ENCODE results near the gene TRMT6. TPM values are rescaled to one million over a fixed set of nuclear protein-coding genes. Genes with fewer than 3 reads are reported as not detected.

Gene TRMT6
- total RNA-seq, 2 donors from 2014 or later = 16.9 to 19.1 TPM

DNA sequence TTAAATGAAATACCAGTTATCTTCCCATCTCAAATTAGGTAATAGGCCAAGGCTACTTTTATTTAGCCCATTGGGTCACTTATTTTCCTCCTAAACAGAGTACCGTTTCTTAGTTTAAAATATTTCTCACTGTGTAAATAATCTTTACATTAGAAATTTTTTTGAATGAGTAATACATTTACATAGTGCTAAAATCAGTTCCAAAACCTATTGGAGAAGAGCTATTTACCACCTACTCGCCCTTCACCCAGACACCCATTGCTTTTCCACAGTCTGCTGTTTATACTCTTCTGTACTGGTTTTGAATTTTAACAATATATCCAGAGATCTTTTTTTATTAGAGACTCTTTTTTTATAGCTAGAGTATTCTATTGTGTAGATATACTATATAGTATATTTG lies 37.0 kb upstream of the TRMT6 start:
- Histone ChIP-seq H3K9me3 (ENCODE audit: control insufficient read depth, low read length) (no peaks in the 10 kb centered on the region), H3K4me3 (ENCODE audit: low read length) (no peak overlapping the region), H3K27me3 (ENCODE audit: control insufficient read depth, insufficient read depth, low read length, poor library complexity, severe bottlenecking) (no peaks in the 10 kb centered on the region), H3K27ac (ENCODE audit: low read depth, low read length) (no peak overlapping the region), H3K36me3 (ENCODE audit: control insufficient read depth, insufficient read depth, low read length) (peaks cover 82% of the 10 kb centered on the region), H3K4me1 (ENCODE audit: control insufficient read depth, insufficient read depth, low read length) (no peaks in the 10 kb centered on the region), H3K9ac (ENCODE audit: extremely low read depth, low read length, poor library complexity, severe bottlenecking) (no peak overlapping the region)
- no peak for DNase-seq
- Mint-ChIP-seq H3K4me1 (no peaks in the 10 kb centered on the region), H3K27me3 (ENCODE audit: insufficient read depth) (no peaks in the 10 kb centered on the region), H3K27ac (no peak overlapping the region), H3K9me3 (no peaks in the 10 kb centered on the region), H3K4me3 (no peak overlapping the region), H3K36me3 (ENCODE audit: low read depth) (peaks cover 54% of the 10 kb centered on the region)
- TF ChIP-seq, protein P1, sequence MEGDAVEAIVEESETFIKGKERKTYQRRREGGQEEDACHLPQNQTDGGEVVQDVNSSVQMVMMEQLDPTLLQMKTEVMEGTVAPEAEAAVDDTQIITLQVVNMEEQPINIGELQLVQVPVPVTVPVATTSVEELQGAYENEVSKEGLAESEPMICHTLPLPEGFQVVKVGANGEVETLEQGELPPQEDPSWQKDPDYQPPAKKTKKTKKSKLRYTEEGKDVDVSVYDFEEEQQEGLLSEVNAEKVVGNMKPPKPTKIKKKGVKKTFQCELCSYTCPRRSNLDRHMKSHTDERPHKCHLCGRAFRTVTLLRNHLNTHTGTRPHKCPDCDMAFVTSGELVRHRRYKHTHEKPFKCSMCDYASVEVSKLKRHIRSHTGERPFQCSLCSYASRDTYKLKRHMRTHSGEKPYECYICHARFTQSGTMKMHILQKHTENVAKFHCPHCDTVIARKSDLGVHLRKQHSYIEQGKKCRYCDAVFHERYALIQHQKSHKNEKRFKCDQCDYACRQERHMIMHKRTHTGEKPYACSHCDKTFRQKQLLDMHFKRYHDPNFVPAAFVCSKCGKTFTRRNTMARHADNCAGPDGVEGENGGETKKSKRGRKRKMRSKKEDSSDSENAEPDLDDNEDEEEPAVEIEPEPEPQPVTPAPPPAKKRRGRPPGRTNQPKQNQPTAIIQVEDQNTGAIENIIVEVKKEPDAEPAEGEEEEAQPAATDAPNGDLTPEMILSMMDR (conservative IDR thresholded peaks at IDR 0.05) = no peak
- 90% methylated on average over 1 of the region's 2 CpGs; no CpG with 5 or more reads in 1 of the 2 experiments for WGBS, 2 experiments (ENCODE audit: insufficient coverage in 1 of 2, insufficient read length in 1 of 2)

DNA sequence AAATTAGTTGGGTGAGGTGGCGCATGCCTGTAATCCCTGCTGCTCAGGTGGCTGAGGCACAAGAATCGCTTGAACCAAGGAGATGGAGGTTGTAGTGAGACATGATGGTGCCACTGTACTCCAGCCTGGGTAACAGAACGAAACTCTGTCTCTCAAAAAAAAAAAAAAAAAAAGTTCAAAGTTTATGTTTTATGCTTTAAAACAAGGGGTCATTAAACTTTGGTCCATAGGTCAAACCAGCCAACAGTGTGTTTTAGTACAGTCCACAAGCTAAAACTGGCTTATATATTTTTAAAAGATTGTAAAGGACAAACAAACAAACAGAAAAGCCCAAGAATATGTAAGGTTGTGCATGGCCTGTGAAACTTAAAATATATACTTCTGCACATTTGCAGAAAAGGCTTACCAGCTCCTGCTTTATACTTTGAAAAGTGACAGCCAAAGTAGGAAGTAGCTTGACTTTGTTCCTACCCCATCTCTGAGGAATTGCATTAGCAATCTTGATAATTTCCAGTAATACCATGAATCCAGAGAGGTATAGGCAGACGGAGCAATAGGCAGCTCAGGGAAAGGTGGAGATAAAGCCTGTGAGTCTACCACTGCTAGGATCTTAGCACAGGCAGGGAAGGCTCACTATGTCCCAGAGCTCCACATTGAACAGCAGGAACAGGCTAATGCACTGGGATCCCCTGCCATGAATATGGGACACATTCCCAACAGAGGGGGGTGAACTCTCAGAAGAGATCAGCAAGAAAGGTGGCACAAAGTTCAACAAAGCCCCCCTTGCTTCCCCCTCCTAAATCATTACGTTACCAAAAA lies 30.6 kb upstream of the TRMT6 start:
- no peak for DNase-seq
- Mint-ChIP-seq H3K27ac (no peak overlapping the region), H3K36me3 (ENCODE audit: low read depth) (peaks cover 52% of the 10 kb centered on the region), H3K9me3 (no peaks in the 10 kb centered on the region), H3K4me1 (no peaks in the 10 kb centered on the region), H3K27me3 (ENCODE audit: insufficient read depth) (no peaks in the 10 kb centered on the region), H3K4me3 (no peak overlapping the region)
- Histone ChIP-seq H3K4me1 (ENCODE audit: control insufficient read depth, insufficient read depth, low read length) (no peaks in the 10 kb centered on the region), H3K9ac (ENCODE audit: extremely low read depth, low read length, poor library complexity, severe bottlenecking) (no peak overlapping the region), H3K36me3 (ENCODE audit: control insufficient read depth, insufficient read depth, low read length) (peaks cover 74% of the 10 kb centered on the region), H3K27ac (ENCODE audit: low read depth, low read length) (no peak overlapping the region), H3K9me3 (ENCODE audit: control insufficient read depth, low read length) (no peaks in the 10 kb centered on the region), H3K27me3 (ENCODE audit: control insufficient read depth, insufficient read depth, low read length, poor library complexity, severe bottlenecking) (no peaks in the 10 kb centered on the region), H3K4me3 (ENCODE audit: low read length) (no peak overlapping the region)
- WGBS, 2 experiments (ENCODE audit: insufficient coverage in 1 of 2, insufficient read length in 1 of 2) = 78 to 88% methylated on average over 4 to 5 of the region's 5 CpGs
- TF ChIP-seq, protein P1 (conservative IDR thresholded peaks at IDR 0.05) = no peak

DNA sequence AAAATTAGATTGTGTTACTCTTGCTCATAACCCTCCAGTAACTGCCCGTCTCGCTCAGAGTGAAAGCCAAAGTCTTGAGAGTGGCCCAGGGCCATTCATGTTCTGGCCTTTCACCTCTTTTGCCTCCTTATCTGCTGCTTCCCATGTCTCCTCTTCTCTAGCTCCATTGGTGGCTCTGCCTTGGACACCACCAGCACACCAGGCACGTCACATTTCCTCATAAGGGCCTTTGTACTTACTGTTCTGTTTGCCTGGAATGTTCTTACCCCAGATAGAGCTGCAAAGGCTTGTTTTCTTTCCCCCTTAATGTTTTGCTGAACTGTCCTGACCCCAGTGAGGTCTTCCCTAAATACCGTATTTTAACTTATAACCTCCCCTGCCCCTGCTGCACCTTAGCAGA lies 29.5 kb upstream of the TRMT6 start:
- Histone ChIP-seq H3K4me1 (ENCODE audit: control insufficient read depth, insufficient read depth, low read length) (no peaks in the 10 kb centered on the region), H3K27me3 (ENCODE audit: control insufficient read depth, insufficient read depth, low read length, poor library complexity, severe bottlenecking) (no peaks in the 10 kb centered on the region), H3K36me3 (ENCODE audit: control insufficient read depth, insufficient read depth, low read length) (peaks cover 75% of the 10 kb centered on the region), H3K9ac (ENCODE audit: extremely low read depth, low read length, poor library complexity, severe bottlenecking) (no peak overlapping the region), H3K27ac (ENCODE audit: low read depth, low read length) (no peak overlapping the region), H3K4me3 (ENCODE audit: low read length) (no peak overlapping the region), H3K9me3 (ENCODE audit: control insufficient read depth, low read length) (no peaks in the 10 kb centered on the region)
- DNase-seq = no peak
- WGBS, 2 experiments (ENCODE audit: insufficient coverage in 1 of 2, insufficient read length in 1 of 2) = 94 to 100% methylated on average over 4 of the region's 4 CpGs
- Mint-ChIP-seq H3K4me1 (no peaks in the 10 kb centered on the region), H3K27ac (no peak overlapping the region), H3K36me3 (ENCODE audit: low read depth) (peaks cover 57% of the 10 kb centered on the region), H3K9me3 (no peaks in the 10 kb centered on the region), H3K4me3 (no peak overlapping the region), H3K27me3 (ENCODE audit: insufficient read depth) (no peaks in the 10 kb centered on the region)
- TF ChIP-seq, protein P1 (conservative IDR thresholded peaks at IDR 0.05) = no peak
